Neural progenitor cell (in vitro differentiated cells): ENCODE data around the gene RALGAPA2. TPM values are rescaled to one million over a fixed set of nuclear protein-coding genes. Genes with fewer than 3 reads are reported as not detected.
A peak's percentile ranks its signal among the peaks of the same experiment; 100 is the strongest.

ENCODE experiments used
- DNase-seq: peaks from one replicate; pipeline ENCODE4 v3.0.0-alpha.2; 2016; ENCODE audit warnings: low spot score
- H2AFZ ChIP-seq: fragments of 200-600 bp; sonication (generic); replicated peaks from 2 replicates; pipeline ENCODE4 v1.6.1; 2016; ENCODE audit warnings: antibody characterized with exemption
- H3F3A ChIP-seq: fragments of 200-600 bp; sonication (generic); 2 replicates; pipeline ENCODE4 v1.6.1; 2016; ENCODE audit warnings: antibody characterized with exemption, low read depth
- H3K27ac ChIP-seq: fragments of 200-600 bp; sonication (generic); 2 replicates; pipeline ENCODE4 v1.5.1; 2016; ENCODE audit warnings: mild to moderate bottlenecking
- H3K27me3 ChIP-seq: fragments of 200-600 bp; sonication (generic); 2 replicates; pipeline ENCODE4 v1.6.1; 2016; ENCODE audit warnings: mild to moderate bottlenecking, moderate library complexity
- H3K36me3 ChIP-seq: fragments of 200-600 bp; sonication (generic); 2 replicates; pipeline ENCODE4 v1.5.1; 2016
- H3K4me1 ChIP-seq: fragments of 200-600 bp; sonication (generic); 2 replicates; pipeline ENCODE4 v1.6.1; 2016; ENCODE audit warnings: mixed run types
- H3K4me2 ChIP-seq: fragments of 200-600 bp; sonication (generic); 2 replicates; pipeline ENCODE4 v1.6.1; 2016
- H3K4me3 ChIP-seq: fragments of 200-600 bp; sonication (generic); 2 replicates; pipeline ENCODE4 v1.5.1; 2016
- H3K79me2 ChIP-seq: fragments of 200-600 bp; sonication (generic); 2 replicates; pipeline ENCODE4 v1.6.1; 2016; ENCODE audit warnings: low read depth
- H3K9ac ChIP-seq: fragments of 200-600 bp; sonication (generic); 2 replicates; pipeline ENCODE4 v1.6.1; 2016
- H3K9me3 ChIP-seq: fragments of 200-600 bp; sonication (generic); 2 replicates; pipeline ENCODE4 v1.5.1; 2016; ENCODE audit warnings: low read depth
- H4K20me1 ChIP-seq: fragments of 200-600 bp; sonication (generic); 2 replicates; pipeline ENCODE4 v1.6.1; 2016; ENCODE audit warnings: low read depth
- H3K27ac Mint-ChIP-seq: 3 replicates; pipeline ENCODE4 v1.8.0; 2021; ENCODE audit warnings: mixed read lengths
- H3K27me3 Mint-ChIP-seq: 2 replicates; pipeline ENCODE4 v1.8.0; 2022; ENCODE audit warnings: low read depth, mild to moderate bottlenecking, inconsistent platforms, moderate library complexity, mixed read lengths; ENCODE audit not compliant: insufficient read depth
- H3K36me3 Mint-ChIP-seq: 3 replicates; pipeline ENCODE4 v1.8.0; 2021; ENCODE audit warnings: mixed read lengths
- H3K4me1 Mint-ChIP-seq: 3 replicates; pipeline ENCODE4 v1.8.0; 2021; ENCODE audit warnings: mixed read lengths
- H3K4me3 Mint-ChIP-seq: 3 replicates; pipeline ENCODE4 v1.8.0; 2021; ENCODE audit warnings: mild to moderate bottlenecking, moderate library complexity, mixed read lengths
- H3K9me3 Mint-ChIP-seq: 3 replicates; pipeline ENCODE4 v1.8.0; 2020; ENCODE audit warnings: mixed read lengths
- EZH2 ChIP-seq: fragments of 200-600 bp; sonication (generic); IDR thresholded peaks from 2 replicates; pipeline ENCODE4 v1.6.1; 2017; ENCODE audit warnings: antibody characterized with exemption, mild to moderate bottlenecking, moderate library complexity
- EZH2phosphoT487 ChIP-seq: fragments of 200-600 bp; sonication (generic); IDR thresholded peaks from 2 replicates; pipeline ENCODE4 v1.6.1; 2017; ENCODE audit warnings: antibody characterized with exemption
- total RNA-seq: library from RNA; depleted of rRNA; stranded (reverse); fragments of >200 nt; gene quantifications from 2 replicates; pipeline ENCODE4 v1.2.3, GENCODE V29; 2015; ENCODE audit warnings: low replicate concordance
- TF ChIP-seq, protein P1 (sequence below): fragments of 200-600 bp; sonication (generic); IDR thresholded peaks from 2 replicates; pipeline ENCODE4 v1.5.1; 2017; ENCODE audit warnings: antibody characterized with exemption, mild to moderate bottlenecking

The RALGAPA2 gene
- total RNA-seq, 1 donor from 2014 or later: 25.9 TPM

DNA sequence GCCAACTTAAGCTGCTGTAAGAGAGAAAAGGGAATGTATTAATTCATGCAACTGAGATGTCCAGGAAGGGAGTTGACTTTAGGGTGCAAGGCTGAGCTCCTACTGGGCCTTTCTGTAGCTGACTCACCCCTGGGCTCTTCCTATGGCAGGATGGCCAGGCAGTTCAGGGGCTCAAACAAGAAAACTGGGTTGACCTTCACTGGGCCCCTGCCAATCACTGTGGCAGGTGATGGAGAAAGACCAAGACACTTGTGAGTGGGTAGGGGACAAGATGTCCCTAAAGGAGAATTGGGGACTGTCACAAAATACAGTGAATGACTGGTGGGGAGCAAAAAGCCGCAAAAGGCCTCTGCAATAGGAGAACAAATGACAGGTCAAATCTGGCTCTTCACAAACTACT lies 21.5 kb upstream of the RALGAPA2 start:
- no peaks in the 10 kb centered on the region for H3K36me3 ChIP-seq
- DNase-seq: no peak
- peaks cover 6% of the 10 kb centered on the region for H3K27me3 Mint-ChIP-seq
- H3K4me1 ChIP-seq: peaks cover 24% of the 10 kb centered on the region
- H3K4me3 ChIP-seq: no peak overlapping the region
- H3K79me2 ChIP-seq: no peaks in the 10 kb centered on the region
- no peak overlapping the region for H3K4me3 Mint-ChIP-seq
- H3K4me2 ChIP-seq: no peak overlapping the region
- TF ChIP-seq, protein P1, sequence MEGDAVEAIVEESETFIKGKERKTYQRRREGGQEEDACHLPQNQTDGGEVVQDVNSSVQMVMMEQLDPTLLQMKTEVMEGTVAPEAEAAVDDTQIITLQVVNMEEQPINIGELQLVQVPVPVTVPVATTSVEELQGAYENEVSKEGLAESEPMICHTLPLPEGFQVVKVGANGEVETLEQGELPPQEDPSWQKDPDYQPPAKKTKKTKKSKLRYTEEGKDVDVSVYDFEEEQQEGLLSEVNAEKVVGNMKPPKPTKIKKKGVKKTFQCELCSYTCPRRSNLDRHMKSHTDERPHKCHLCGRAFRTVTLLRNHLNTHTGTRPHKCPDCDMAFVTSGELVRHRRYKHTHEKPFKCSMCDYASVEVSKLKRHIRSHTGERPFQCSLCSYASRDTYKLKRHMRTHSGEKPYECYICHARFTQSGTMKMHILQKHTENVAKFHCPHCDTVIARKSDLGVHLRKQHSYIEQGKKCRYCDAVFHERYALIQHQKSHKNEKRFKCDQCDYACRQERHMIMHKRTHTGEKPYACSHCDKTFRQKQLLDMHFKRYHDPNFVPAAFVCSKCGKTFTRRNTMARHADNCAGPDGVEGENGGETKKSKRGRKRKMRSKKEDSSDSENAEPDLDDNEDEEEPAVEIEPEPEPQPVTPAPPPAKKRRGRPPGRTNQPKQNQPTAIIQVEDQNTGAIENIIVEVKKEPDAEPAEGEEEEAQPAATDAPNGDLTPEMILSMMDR: no peak
- no peak for TF ChIP-seq EZH2
- TF ChIP-seq EZH2phosphoT487: no peak
- H3K9ac ChIP-seq: no peak overlapping the region
- no peaks in the 10 kb centered on the region for H3K36me3 Mint-ChIP-seq
- H4K20me1 ChIP-seq: no peaks in the 10 kb centered on the region
- H3K27me3 ChIP-seq: no peaks in the 10 kb centered on the region
- peaks cover 3% of the 10 kb centered on the region for H3F3A ChIP-seq
- peaks cover 15% of the 10 kb centered on the region for H3K4me1 Mint-ChIP-seq
- H3K27ac Mint-ChIP-seq: no peak overlapping the region
- no peak overlapping the region for H3K27ac ChIP-seq
- H2AFZ ChIP-seq: no peak overlapping the region
- H3K9me3 ChIP-seq: no peaks in the 10 kb centered on the region
- H3K9me3 Mint-ChIP-seq: no peaks in the 10 kb centered on the region

DNA sequence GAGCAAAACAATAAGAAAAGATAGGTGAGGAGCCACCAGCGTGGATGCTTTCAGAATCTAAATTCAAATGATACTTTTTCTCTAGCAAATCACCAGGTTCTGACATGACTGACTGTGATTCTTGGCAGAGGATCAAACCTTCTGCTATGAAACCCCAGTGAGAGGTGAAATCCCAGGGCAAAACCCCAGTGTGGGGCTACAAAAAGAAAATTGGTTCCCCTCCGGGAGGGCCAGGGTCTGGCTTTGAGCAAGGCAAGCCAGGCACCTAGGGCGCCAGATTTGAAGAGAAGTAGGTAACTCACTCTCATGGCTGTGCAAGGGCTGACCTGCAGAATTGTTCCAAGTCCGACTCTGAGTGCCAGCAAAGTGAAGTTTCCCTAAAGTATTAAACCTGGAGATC lies 20.2 kb upstream of the RALGAPA2 start:
- Histone ChIP-seq H3K27me3 (no peaks in the 10 kb centered on the region), H4K20me1 (no peaks in the 10 kb centered on the region), H3K9ac (no peak overlapping the region), H3K4me2 (no peak overlapping the region), H2AFZ (peak overlapping the region; percentile 36), H3K27ac (no peak overlapping the region), H3K4me1 (peaks cover 19% of the 10 kb centered on the region), H3K36me3 (no peaks in the 10 kb centered on the region), H3F3A (peaks cover 3% of the 10 kb centered on the region), H3K9me3 (no peaks in the 10 kb centered on the region), H3K4me3 (no peak overlapping the region), H3K79me2 (no peaks in the 10 kb centered on the region)
- H3K4me1 Mint-ChIP-seq: peaks cover 15% of the 10 kb centered on the region
- no peak overlapping the region for H3K4me3 Mint-ChIP-seq
- H3K36me3 Mint-ChIP-seq: no peaks in the 10 kb centered on the region
- no peaks in the 10 kb centered on the region for H3K9me3 Mint-ChIP-seq
- TF ChIP-seq EZH2 (no peak), EZH2phosphoT487 (no peak)
- TF ChIP-seq, protein P1: no peak
- no peak for DNase-seq
- H3K27me3 Mint-ChIP-seq: peaks cover 6% of the 10 kb centered on the region
- H3K27ac Mint-ChIP-seq: no peak overlapping the region

DNA sequence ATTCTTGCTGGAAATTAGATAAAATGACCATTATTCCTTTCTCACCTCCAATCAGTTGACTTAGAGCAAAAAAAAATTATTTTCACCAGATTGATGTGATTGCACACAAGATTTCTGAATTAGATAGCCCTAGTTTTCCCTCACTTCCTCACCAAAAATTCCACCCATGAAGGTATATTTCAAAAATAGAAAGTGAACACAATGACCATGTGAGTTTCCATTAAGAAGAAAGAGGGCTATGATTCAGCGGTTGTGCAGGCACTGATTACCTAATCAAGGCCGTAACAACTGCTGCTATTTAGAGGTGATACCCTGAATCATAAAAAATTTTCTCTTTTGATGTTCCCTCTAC lies 19.5 kb upstream of the RALGAPA2 start:
- no peak for TF ChIP-seq EZH2
- TF ChIP-seq, protein P1: no peak
- TF ChIP-seq EZH2phosphoT487: no peak
- Histone ChIP-seq H3F3A (peaks cover 3% of the 10 kb centered on the region), H3K27me3 (no peaks in the 10 kb centered on the region), H3K79me2 (no peaks in the 10 kb centered on the region), H3K9ac (no peak overlapping the region), H3K27ac (no peak overlapping the region), H3K9me3 (no peaks in the 10 kb centered on the region), H3K4me2 (no peak overlapping the region), H4K20me1 (no peaks in the 10 kb centered on the region), H2AFZ (no peak overlapping the region), H3K4me3 (no peak overlapping the region), H3K36me3 (no peaks in the 10 kb centered on the region), H3K4me1 (peaks cover 19% of the 10 kb centered on the region)
- no peak for DNase-seq
- peaks cover 15% of the 10 kb centered on the region for H3K4me1 Mint-ChIP-seq
- no peaks in the 10 kb centered on the region for H3K36me3 Mint-ChIP-seq
- no peak overlapping the region for H3K27ac Mint-ChIP-seq
- no peaks in the 10 kb centered on the region for H3K9me3 Mint-ChIP-seq
- no peak overlapping the region for H3K4me3 Mint-ChIP-seq
- peaks cover 6% of the 10 kb centered on the region for H3K27me3 Mint-ChIP-seq
